SU-DHL-6 (cell line): Measurements from ENCODE around the gene CCDC106.

Experiments
- CTCF ChIP-seq: fragments of 200-600 bp; sonication (generic); IDR thresholded peaks from one replicate; pipeline ENCODE4 v1.5.1; 2017; ENCODE audit warnings: antibody characterized with exemption, mild to moderate bottlenecking, low read length, moderate library complexity; ENCODE audit not compliant: insufficient read depth, poor library complexity, severe bottlenecking
- EZH2phosphoT487 ChIP-seq: fragments of 200-600 bp; sonication (generic), shearing (Covaris generic); conservative IDR thresholded peaks from 2 replicates; pipeline ENCODE4 v1.6.1; 2018; ENCODE audit warnings: mild to moderate bottlenecking, antibody characterized with exemption, low read length, moderate library complexity, mixed read lengths

GRCh38 chr19:55621673-55622231 is 26.3 kb upstream of the CCDC106 start:
- TF ChIP-seq CTCF (no peak), EZH2phosphoT487 (no peak)
